Hematopoietic multipotent progenitor cell (in vitro differentiated cells): ENCODE measurements around the gene CALCR. TPM values are rescaled to one million over a fixed set of nuclear protein-coding genes. Genes with fewer than 3 reads are reported as not detected.
A peak's percentile ranks its signal among the peaks of the same experiment; 100 is the strongest.

Source experiments
- DNase-seq, 3 donors: peaks; one replicate each; pipeline ENCODE4 v3.0.0-alpha.2; 2011 to 2015; ENCODE audit warnings: low read depth in 2 of 3, low spot score in 2 of 3
- total RNA-seq: library from RNA; depleted of rRNA; stranded (reverse); fragments of >200 nt; gene quantifications from one replicate; pipeline ENCODE4 v1.2.3, GENCODE V29; 2012

CALCR gene
- total RNA-seq, 1 donor, result not detected

GRCh38 chr7:93461350-93461749 lies 113.2 kb downstream of the CALCR start:
- peak in 2 of 3 donors; percentile 5 to 41 for DNase-seq

- no peak for DNase-seq
These were observed 121.3 kb downstream of the CALCR start for GRCh38 chr7:93453262-93453661.

- DNase-seq, result no peak
These were observed 126.3 kb downstream of the CALCR start for GRCh38 chr7:93448176-93448575.

GRCh38 chr7:93447509-93447908 lies 127.0 kb downstream of the CALCR start:
- DNase-seq, result no peak

- DNase-seq, result peak in 2 of 3 donors; percentile 24 to 66
These were observed 131.9 kb downstream of the CALCR start for GRCh38 chr7:93442478-93443224.

GRCh38 chr7:93435791-93436190 lies 138.7 kb downstream of the CALCR start:
- DNase-seq, result no peak

- no peak for DNase-seq
These were observed 142.4 kb downstream of the CALCR start for GRCh38 chr7:93432130-93432529.

GRCh38 chr7:93430917-93431588 lies 143.5 kb downstream of the CALCR start:
- no peak for DNase-seq

- DNase-seq, result no peak
These were observed 145.0 kb downstream of the CALCR start for GRCh38 chr7:93429563-93429962.

GRCh38 chr7:93427107-93427506 lies 147.4 kb downstream of the CALCR start:
- no peak for DNase-seq

- no peak for DNase-seq
These were observed 148.3 kb downstream of the CALCR start for GRCh38 chr7:93426155-93426696.

GRCh38 chr7:93414574-93414973 lies 159.9 kb downstream of the CALCR start:
- no peak for DNase-seq

GRCh38 chr7:93409324-93409723 lies 165.2 kb downstream of the CALCR start:
- DNase-seq, result no peak

- no peak for DNase-seq
These were observed 167.3 kb downstream of the CALCR start for GRCh38 chr7:93407239-93407638.

- DNase-seq, result no peak
These were observed 171.6 kb downstream of the CALCR start for GRCh38 chr7:93402944-93403343.

GRCh38 chr7:93399642-93400041 lies 174.9 kb downstream of the CALCR start:
- DNase-seq, result no peak

- no peak for DNase-seq
These were observed 181.5 kb downstream of the CALCR start for GRCh38 chr7:93392984-93393383.

GRCh38 chr7:93390660-93391059 lies 183.9 kb downstream of the CALCR start:
- DNase-seq, result no peak

- no peak for DNase-seq
These were observed 192.2 kb downstream of the CALCR start for GRCh38 chr7:93382362-93382761.

- no peak for DNase-seq
These were observed 196.3 kb downstream of the CALCR start for GRCh38 chr7:93378131-93378760.

GRCh38 chr7:93375603-93376002 lies 198.9 kb downstream of the CALCR start:
- no peak for DNase-seq
